GM19455 (cell line): ENCODE measurements around the gene MTG2.

Source experiments
- ATAC-seq: cut with Tn5 transposase; IDR thresholded peaks from one replicate; pipeline ENCODE4 v1.9.1; 2021; ENCODE audit not compliant: unreplicated experiment

Gene MTG2

DNA sequence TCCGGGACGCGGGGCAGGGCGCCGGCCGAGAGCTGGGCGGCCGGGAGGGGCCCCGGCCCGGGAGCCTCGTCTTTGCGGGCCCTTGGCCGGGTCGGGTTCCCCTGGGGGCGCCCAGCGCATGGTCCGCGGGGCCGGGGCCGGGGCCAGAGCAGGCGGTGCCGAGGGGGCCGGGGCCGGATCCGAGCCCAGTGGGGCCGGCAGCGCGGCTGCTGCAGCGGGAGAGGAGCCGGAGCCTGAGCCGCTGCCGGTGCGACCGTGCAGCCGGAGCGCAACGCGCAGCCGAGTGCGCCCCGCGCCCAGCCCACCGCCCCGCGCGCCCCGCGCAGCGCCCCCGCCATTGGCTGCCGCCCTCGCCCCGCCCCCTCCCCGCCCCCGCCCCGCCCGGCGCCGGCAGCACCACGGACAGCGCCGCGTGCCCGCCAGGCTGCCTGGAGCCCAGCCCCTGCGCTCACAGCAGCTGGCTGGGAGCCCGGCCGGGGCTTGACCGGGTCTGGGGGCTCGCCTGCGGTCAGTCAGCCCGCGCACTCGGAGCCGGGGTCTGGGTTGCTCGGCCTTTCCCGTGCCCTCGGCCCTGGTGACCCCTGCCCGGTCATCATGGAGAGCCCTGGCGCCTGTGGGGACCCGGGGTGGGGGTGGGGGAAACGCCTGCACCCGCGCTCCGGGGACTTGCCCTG is 37.3 kb downstream of the MTG2 start, which contains the start of gene HRH3:
Gene HRH3, minus strand, starts transcription at position 287 of the 674 bp plus-strand sequence. CDS start 308 bp downstream, outside the sequence.
- ATAC-seq, result no peak

DNA sequence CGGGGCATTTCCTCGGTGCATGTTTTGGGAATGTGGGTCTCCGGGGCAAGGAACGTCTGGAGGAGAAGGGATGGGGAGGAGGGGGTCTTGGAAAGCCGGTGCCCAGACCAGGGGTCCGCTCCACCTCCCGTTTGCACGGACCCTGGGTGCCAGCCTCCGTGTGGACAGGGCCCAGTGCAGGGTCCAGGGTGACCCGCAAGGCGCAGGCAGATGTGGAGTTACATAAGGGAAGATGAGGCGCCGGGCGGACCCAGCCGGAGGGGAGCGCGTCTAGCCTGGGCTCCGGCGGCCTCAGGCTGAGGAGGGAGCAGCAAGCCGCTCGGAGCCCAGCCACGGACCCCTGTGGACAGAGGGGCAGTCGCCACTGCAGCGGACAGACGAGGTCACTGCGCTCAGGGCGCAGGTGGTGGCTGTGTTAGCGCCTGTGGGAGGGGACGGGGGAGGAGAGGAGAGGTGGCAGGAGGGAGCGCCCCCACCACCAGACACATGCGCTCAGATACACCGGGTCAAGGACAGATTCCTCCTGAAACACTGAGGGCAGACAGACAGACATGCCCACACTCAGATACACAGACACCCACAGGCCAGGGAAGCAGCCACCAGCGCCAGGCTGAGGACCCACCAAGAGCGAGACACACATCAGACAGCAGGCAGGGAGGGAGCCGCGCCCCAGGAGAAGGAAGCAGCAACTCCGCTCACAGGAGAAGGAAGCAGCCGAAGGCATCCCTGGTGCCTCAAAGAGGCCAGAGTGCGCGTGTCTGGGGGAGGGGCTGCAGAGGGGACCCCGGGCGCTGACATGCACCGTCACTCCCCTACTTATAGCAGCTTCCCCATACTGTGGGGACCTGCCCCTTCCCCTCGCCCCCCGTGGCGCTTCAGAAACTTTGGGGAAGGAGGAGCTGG is 38.1 kb downstream of the MTG2 start:
- no peak for ATAC-seq

DNA sequence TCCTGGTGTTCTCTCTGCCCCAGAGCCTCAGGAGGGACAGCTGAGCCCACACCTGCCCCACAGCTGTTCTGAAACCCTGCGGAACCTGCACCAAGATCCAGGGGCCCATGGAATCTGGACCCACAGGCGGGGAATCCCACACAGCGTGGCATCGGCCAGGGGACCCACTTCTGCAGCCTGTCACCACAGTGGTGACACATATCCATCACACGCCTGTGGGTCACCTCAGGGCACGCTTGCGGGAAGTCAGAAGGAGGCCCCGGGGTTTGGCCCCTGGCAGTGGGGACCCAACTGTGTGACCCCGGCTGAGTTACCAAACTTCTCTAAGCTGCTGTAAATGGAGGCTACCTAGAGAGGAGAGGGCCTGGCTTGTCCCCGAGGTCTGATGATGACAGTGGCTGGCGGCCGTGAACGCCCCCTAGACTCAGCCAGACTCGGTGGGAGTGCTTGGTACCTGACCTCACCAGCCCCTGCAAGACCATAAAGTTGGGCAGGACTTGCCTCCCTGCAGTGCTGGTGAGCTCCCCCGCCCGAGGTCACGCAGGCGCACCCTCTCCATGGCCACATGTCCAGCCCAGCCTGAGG is 39.5 kb downstream of the MTG2 start:
- no peak for ATAC-seq

DNA sequence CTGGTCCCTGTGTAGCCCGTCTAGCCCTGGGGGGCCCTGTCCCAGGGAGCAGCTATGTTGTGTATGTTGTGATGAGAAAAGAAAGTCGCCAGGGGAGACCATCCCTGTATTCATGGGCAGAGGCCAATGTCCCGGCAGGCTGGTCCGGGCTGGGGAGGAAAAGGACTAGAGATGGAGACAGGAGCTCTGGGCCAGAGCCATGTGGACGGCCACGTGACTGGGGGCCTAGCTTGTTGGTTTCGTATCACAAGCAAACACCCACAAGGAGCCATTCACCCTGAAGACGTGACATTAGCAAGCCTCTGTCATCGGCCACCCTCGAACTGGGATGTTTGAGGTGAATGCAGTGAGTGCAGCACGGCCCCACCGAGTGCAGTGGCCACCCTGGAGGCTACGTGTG is 40.1 kb downstream of the MTG2 start:
- ATAC-seq, result no peak

DNA sequence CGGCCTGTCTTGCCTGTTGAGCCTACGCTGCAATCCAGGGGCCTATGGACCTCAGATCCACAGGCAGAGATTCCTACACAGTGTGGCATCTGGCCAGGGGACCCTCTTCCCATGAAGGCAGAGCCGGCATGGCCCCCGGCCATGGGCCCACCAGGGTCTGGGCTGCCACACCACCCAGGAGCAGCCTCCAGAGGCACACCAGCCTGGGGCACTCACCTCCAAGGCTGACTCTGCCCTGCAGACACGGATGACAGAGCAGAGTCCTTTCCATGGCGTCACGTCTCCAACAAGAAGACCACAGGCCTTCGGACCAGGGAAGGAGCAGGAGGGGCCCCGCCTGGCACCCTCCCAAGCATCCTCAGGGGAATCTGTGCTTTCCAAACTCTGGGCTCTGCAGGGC is 40.7 kb downstream of the MTG2 start:
- ATAC-seq, result no peak

DNA sequence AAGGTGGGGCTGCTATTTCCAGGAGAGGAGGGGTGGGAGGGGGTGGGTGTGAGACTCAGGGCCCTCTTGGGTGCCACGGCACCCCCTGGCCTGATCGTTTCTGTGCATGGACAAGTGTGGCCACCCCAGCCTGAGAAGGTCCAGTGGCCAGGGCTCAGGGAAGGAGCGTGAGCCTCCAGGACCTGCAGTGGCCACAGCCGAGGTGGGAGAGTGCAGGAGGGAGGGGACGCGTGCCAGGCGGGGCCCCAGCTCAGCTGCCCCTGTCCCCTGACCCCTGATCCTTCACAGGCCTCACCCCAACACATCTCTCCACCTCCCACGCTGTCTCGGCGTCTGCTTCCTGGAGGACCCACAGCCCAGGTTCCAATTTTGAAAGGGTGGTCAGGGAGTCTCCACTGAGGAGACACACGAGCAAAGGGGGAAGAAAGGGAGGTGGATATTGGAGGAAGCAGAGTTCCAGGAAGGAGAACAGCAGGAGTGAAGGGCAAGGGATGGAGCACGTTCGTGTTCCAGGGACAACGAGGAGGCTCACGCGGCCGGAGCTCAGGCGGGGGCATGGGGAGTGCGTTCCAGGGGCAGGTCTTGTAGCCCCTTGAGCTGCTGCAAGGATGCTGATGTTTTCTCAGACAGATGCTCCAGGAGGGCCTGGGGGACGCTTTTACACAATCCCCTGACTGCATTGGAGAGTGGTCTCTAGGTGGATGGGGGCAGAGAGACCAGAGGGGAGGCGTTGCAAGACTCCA is 41.5 kb downstream of the MTG2 start:
- no peak for ATAC-seq

DNA sequence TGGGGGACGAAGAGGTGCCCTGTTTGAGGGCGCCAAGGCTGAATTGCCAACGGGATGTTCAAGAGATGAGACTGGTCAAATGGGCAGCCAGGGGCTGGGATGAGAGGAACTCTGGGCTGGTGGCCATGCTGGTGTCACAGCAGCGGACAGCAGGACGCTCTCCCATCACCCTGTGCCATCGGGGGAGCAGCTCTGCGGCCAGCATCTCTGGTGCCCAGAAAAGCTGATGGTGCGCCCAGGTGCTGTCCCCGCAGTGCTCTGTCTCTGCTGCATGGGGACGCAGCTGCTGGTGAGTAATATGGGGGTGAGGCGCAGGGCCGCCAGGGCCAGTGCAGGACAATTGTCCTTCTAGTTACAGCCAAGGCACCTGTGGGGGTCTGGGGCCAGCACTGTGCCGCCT is 42.2 kb downstream of the MTG2 start:
- no peak for ATAC-seq

DNA sequence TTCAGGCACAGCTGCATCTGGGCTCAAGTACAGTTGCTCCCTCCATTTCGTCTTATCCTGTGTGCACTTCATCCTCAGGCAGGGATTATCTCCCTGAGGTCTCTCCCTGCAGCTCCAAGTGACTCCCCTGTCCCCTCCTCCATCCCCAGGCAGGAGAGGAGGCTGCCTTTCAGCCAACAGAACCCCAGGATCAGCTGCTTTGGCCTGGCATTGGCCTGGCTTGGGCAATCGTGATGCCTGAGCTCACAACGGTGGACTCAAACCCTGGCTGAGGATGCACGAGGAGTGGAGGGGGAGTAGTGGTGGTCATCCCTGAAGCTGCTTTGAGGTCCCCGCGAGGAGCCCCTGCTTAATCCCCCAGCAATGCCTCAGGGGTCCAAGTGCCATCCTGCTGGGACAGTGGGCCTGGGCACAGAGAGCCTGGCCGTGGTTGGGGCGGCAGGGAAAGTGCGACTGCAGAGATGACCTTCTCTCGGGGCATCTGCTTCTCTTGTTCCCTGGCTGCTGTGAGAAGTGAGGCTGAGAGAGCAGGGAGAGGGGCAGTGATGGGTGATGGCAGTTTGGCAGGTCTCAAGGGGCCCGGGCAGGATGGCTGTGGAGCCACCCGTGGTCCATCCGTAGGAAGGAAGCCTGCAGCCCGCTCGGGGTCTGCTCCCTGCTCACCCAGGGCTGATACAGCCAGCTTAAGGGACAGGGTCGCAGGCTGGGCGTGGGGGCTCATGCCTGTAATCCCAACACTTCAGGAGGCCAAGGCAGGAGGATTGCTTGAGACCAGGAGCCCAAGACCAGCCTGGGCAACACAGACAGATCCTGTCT is 43.2 kb downstream of the MTG2 start:
- no peak for ATAC-seq

DNA sequence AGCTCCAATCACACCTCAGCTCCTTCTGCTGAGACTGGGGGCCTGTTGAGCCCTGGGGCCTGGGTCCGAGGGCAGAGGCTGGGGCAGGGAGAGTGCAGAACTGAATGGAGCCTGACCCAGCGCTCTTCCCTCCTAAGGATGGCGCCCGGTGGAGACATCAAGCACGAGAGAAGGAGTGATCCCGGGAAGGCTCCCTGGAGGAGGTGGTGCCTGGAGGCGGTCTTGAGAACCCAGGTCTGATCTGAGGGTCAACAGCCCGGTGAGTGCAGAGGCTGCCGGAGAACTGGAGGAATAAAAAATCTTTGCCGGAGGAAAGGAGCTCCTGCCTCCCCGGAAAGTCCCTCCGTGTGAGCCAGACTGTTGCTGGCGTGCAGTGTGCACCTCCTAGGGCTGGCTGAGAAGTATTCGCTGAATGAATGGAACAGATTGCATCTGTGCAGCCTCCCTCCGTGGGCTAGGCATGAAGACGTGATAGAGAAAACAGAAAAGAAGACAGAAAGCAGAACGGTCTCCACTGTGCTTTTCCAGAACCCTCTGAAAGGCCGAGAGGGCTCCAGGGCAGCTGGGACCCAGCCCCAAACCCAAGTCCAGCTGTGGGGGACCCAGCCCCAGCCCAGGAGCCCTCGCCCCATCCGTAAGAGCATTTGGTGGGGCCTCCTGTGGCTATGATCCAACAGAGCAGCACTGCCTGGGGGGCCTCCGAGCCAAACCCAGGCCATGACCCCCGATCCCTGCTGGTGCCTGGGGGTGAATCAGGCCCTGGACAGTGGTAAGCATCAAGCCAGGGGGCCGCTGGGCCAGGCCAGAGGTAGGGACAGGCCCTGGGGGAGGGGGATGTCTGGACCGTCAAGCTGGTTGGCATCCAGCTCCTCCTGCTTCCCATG is 44.1 kb downstream of the MTG2 start:
- ATAC-seq, result no peak

DNA sequence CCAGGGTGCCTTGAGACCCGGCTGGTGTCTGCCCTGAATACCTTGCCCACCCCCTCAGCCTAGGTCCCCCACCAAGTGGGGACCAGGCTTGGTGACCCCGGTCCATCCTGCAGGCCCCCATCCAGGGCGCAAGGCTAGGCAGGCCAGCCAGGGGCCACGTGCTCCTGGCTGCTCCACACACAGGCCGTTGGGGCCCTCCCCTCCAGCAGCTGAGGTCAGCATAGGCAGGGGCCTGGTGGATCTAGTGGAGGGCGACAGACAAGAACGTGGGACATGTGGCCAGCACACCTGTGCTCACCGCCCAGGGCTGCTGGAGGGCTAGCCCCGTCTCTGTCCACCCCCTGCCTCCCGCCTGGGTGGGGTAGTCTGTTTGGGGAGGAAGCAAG is 44.8 kb downstream of the MTG2 start:
- ATAC-seq, result no peak

DNA sequence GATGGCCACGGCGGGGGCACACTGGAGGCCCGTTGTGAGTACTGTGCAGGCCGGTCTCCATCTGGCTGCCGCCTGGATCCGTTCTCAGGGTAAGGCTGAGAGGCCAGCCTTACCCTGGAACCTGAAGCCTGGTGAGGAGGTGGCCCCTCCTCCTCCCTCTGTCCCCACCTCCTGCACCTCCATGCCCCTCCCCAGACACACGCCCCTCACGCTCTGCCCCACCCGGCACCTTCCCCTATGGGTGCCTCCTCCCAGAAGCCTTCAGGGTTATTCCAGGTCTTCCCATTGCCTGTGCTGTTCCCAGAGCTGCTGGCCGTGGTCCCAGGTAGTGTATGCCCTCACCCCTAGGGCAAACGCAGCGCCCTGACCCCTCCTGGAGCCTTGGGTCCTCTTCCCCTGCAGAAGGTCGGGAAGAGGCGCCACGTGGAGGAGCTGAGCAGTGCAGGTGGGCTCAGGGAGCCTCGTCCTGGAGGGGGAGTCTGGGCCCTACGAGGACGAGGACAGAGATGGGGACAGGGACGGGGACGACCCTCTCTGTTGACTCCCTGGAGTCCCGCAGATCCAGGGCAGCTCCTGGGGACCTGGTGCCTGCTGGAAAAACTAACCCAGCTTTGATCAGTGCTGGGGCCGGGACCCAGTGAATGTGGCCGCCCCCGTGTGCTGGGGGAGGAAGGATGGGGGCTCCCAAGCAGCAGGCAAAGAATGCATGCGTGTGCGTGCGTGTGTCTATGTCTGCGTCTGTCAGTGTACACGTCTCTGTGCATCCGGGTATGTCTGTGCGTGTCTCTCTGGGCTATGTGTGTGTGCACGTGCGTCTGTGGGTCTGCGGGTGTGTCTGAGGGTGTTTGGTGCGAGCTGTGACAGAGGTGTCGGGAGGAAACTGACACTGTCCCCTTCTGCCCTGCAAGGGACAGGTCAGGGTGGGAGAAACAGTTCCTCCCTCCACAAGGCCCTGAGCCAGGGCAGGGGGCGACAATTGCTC is 45.4 kb downstream of the MTG2 start:
- no peak for ATAC-seq

DNA sequence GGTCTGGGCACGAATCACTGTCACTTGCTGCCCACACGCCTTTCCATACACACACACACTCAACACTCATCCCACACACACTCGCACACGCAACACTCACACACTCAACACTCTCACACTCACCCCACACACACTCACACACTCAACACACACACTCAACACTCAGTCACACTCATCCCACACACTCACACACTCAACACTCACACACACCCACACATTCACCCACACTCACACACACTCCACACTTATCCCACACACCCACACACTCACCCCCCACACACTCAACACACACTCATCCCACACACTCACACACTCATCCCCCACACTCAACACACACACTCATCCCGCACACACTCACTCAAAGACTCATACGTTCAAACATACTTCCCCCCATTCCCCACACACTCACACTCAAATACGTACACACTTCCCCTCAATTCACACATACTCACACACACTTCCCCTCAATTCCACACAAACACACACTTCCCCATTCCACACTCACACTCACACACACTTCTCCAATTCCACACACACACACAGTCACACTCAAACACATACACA is 46.2 kb downstream of the MTG2 start:
- ATAC-seq, result no peak

DNA sequence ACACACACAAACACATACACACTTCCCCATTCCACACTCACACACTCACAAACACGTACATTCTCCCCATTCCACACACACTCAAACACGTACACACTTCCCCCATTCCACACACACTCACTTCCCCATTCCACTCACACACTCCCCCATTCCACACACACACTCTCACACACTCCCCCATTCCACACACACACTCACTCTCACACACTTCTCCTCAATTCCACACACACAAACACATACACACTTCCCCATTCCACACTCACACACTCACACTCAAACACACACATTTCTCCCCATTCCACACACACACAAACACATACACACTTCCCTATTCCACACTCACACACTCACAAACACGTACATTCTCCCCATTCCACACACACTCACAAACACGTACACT is 46.8 kb downstream of the MTG2 start:
- no peak for ATAC-seq

DNA sequence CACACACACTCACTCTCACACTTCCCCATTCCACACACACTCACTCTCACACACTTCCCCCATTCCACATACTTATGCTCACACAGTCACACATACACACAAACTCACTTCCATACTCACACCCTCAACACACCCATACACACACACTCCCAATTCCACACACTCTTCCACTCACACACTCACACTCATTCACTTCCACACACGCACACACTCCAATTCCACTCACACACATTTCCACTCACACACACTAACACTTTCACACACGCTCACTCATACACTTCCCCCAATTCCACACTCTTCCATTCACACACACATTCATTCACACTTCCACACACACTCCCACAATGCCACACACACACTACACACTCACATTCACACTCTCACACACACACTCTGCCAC is 47.4 kb downstream of the MTG2 start:
- no peak for ATAC-seq

DNA sequence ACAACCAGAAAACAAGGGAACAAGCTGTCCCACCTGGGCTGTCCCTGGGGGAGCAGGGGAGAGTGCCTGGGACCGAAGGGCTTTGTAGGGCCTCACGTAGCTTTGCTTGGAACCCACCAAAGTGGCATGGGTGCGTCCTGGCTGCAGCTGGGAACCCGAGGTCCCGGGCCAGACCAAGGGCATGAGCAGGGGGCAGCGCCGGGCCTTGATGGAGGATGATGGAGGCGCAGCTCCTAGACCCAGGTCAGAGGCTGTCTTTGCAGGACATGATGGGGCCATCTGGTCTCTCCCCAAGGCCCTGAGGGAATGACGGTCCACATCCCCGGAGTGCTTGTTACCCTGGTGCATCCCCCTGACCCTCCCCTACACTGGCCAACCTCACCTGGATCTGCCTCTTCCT is 47.9 kb downstream of the MTG2 start:
- no peak for ATAC-seq

DNA sequence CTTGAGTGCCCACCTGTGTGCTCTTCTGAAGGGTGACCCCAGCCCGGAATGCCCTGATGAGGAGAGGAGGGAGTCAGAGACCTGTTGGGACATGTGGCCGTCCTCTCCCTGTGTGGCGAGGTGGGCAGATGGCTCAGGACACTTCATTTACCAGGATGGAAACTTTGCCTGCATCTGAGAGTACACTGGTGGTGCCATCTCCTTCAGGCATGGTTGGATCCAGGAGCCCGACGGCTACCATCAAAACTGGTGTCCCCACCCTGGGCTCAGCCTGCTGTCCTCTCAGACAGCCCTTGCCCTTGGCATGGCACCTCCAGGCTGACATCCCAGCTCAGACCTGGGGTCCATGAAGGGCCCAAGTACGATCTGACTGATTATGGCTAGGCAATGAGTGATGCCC is 48.5 kb downstream of the MTG2 start:
- ATAC-seq, result no peak

DNA sequence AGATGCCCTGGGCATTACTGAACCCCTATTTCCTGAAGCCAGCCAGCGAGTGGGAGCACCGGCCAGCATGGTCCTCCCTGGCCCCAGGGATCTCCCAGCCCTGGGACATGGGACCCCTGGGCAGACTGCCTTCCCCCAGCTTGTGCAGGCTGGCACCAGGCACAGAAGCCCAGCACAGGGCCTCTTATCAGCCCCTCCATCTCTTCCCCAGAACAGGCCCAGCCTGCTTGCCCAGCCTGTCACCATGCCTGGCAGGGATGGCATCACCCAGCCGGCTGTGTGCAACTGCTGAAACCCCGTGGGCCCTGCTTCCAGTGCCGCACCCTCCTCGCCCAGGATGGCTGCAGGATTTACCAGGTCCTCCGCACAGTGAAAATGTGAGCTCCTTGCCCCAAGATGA is 49.4 kb downstream of the MTG2 start:
- ATAC-seq, result no peak
